ENCODE results near the gene SHLD1.
A peak's percentile ranks its signal among the peaks of the same experiment; 100 is the strongest.
"Not testable (repeated sequence)": the region's sequence is repeated elsewhere in the genome, so short reads cannot be mapped to it uniquely, and the experiment has no call there.

SHLD1 gene

DNA sequence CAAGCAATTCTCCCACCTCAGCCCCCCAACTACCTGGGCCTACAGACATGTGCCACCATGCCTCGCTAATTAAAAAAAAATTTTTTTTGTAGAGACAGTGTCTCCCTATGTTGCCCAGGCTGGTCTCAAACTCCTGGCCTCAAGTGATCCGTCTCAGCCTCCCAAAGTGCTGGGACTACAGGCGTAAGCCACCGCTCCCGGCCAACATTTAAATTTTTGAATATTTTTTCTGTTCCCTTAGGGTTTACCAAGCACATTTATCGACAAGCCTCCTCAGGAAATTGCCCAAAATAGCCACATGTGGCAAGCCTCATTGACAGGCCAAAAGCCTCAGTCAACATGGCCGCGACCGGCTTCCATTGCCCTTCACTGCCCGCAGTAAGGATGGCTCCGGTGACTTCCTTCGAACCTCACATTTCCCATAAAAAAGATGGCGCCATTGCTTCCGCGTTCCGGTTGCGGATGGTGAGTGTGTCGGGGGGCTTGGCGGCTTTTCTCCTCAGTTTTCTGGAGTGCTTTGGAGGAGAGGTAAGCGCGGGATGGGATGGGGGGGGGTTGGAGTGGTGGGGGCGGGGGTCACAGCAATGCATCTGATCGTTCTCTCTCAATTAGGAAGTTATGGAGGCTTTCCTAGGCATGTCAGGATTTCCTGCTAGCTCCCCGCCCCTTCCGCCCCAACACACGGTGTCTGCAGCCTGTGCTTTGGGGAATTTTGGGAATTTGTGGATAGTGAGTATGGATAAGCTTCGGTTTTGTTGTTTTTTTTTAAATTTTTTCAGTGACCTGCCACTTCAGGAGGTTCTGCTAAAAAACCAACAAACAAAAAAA is at the start of gene SHLD1:
SHLD1 (plus strand) TSS at position 450 of the 828 bp plus-strand sequence. CDS start 22,465 bp downstream, outside the sequence.
- DNase-seq (ENCODE audit: low spot score) = peak; percentile 88

- DNase-seq (ENCODE audit: low spot score) = not testable (repeated sequence)
Observed at GRCh38 chr20:5702339-5702738, 47.9 kb upstream of the SHLD1 start.

GRCh38 chr20:5703681-5704101 is 46.5 kb upstream of the SHLD1 start:
- no peak for DNase-seq (ENCODE audit: low spot score)

GRCh38 chr20:5705827-5706226 is 44.4 kb upstream of the SHLD1 start:
- DNase-seq (ENCODE audit: low spot score) = no peak

GRCh38 chr20:5706797-5707196 is 43.4 kb upstream of the SHLD1 start:
- no peak for DNase-seq (ENCODE audit: low spot score)

- DNase-seq (ENCODE audit: low spot score) = no peak
Observed at GRCh38 chr20:5710551-5710950, 39.6 kb upstream of the SHLD1 start.

- DNase-seq (ENCODE audit: low spot score) = peak; percentile 45
Observed at GRCh38 chr20:5714261-5715041, 35.8 kb upstream of the SHLD1 start.

GRCh38 chr20:5715071-5715841 is 34.9 kb upstream of the SHLD1 start:
- no peak for DNase-seq (ENCODE audit: low spot score)

DNA sequence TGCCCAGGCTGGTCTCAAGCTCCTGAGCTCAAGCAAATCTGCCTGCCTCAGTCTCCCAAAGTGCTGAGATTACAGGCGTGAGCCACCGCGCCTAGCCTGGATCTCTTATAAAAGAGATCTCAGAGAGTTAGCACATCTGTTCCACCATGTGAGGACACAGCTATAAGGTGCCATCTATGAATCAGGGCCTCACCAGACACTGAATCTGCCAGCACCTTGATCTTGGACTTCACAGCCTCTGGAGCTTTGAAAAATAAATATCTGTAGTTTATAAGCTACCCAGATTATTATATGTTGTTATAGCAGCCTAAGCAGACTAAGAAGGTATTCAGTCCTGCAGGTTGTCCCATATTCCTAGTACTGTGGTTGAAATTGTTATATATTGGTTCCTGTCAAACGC is 33.2 kb upstream of the SHLD1 start:
- DNase-seq (ENCODE audit: low spot score) = no peak

DNA sequence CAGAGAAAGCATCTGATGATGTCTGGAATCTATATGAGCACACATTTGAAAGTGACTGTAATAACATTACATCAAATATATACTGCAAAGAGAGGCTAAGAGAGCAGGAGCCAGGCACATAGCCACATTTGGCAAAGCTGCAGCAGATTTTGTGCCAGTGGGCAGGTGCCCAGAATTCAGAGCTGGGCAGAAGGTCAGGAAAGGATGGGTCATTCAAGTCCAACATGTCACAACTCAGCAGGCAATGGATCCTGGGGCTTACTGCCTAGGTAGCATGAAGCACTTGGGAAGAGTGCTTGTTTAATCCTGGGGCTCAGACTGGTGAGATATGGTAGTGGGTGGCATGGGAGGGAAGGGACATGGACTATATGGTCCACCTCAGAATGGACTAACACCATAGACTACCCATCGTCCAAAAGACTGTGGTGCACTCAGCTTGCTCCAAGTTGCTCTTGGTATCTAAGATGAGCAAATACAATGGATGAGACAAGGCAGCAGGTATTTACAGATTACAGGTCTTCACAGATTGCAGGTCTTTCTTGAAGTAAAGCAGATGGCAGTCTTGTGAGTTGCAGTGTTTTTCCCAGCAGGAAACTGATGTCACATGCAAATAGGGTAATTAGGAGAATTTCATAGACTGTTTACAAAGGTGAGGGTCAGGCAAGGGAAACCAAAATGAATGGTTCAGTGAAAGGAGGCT is 31.2 kb upstream of the SHLD1 start:
- no peak for DNase-seq (ENCODE audit: low spot score)

- peak; percentile 63 for DNase-seq (ENCODE audit: low spot score)
Observed at GRCh38 chr20:5719861-5720403, 30.3 kb upstream of the SHLD1 start.

GRCh38 chr20:5720696-5721095 is 29.5 kb upstream of the SHLD1 start:
- DNase-seq (ENCODE audit: low spot score) = no peak

DNA sequence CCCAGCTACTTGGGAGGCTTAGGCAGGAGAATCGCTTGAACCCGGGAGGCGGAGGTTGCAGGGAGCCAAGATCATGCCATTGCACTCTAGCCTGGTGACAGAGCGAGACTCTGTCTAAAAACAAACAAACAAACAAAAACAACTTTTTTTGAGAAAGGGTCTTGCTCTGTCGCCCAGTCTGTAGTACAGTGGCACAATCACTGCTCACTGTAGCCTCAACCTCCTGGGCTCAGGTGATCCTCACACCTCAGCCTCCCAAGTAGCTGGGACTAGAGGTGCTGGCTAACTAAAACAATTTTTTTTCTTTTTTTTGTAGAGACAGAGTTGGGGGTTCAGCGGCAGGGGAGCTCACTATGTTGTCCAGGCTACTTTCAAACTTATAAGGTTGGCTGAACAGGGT is 28.8 kb upstream of the SHLD1 start:
- DNase-seq (ENCODE audit: low spot score) = not testable (repeated sequence)

DNA sequence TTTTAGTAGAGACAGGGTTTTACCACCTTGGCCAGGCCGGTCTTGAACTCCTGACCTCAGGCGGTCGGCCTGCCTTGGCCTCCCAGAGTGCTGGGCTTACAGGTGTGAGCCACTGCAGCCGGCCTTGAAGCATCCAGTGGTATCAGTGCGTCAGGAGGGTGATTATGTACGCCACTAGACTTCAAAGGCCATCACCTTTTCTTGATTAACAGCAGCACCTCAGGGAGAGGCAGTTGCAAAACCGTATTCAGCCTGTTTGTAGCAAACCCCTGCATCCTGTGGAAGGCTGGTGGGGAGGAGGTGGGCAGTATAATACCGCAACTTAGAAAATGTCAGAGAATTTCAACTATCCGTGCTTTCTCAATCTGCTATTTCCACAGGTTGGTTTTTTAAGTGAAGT is 27.3 kb upstream of the SHLD1 start:
- DNase-seq (ENCODE audit: low spot score) = no peak

GRCh38 chr20:5725183-5725463 is 25.1 kb upstream of the SHLD1 start:
- DNase-seq (ENCODE audit: low spot score) = not testable (repeated sequence)

GRCh38 chr20:5727018-5727515 is 23.1 kb upstream of the SHLD1 start:
- no peak for DNase-seq (ENCODE audit: low spot score)

DNA sequence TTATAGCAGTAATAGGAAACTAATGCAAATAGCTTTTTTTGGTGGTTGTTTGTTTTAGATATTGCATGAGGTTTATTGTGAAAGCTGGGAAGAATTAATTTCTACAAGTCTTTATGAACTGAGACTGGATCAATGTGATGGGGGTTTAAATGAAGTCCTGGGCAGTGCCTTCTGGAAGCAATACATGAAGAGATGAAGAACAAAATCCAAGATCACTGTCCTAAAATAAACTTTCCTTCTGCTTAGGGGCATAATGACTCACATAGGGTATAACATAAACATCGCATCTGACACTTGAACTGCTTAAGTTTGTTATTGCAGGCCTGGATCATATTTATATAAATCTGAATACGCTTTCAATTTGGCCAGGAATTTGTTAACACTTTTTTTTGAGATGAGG is 20.9 kb upstream of the SHLD1 start:
- DNase-seq (ENCODE audit: low spot score) = no peak

- DNase-seq (ENCODE audit: low spot score) = no peak
Observed at GRCh38 chr20:5730131-5730530, 20.1 kb upstream of the SHLD1 start.

GRCh38 chr20:5731753-5732366 is 18.3 kb upstream of the SHLD1 start:
- no peak for DNase-seq (ENCODE audit: low spot score)

DNA sequence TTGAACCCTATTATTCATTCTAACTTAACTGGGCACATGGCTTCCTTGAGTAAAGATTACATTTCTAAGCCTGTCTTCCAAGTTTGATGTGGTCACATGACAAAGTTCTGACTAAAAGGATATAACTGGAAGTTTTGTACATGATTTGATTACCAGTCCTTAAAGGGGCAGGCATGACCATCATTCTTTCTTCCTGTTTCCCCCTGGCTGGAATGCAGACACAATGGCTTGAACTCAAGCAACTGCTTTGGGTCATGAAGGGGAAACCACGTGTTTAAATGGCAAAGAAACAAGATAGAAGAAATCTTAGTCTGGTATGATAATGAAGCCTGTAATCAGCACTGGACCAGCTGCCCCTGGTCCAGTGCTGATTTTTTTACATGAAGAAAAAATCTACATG is 15.6 kb upstream of the SHLD1 start:
- DNase-seq (ENCODE audit: low spot score) = peak; percentile 32

GRCh38 chr20:5735845-5736510 is 14.2 kb upstream of the SHLD1 start:
- no peak for DNase-seq (ENCODE audit: low spot score)
